GM20431 (cell line): ENCODE data around the gene SLC18A3.

ENCODE experiments used
- in situ Hi-C: fragments of 300-500 bp; cut with MseI, MboI; formaldehyde crosslinking; loops from one replicate; pipeline ENCODE4 v1.15.0; 2020; ENCODE audit warnings: low sequenced_read_pairs; ENCODE audit not compliant: unreplicated experiment

SLC18A3 gene

DNA sequence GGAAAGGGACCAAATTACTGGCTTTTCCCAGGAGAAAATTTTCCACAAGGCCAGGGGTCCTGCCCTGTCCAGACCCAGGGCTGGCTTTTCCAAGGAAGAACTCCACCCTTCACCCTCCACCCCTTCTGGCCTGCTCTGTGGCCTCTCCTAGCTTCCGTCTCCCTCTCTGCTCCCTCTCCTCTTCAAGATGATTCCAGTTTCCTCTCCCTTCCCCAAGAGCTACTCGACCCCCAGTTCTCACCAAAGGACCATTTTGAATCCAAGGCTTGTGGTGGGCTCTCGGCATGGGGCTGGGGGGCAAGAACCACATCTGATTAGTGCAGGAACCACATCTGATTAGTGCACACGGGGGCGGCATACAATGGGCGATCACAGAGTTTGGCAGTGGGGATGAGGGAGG, 11.5 kb downstream of the SLC18A3 start:
- in situ Hi-C loops: no loop called here

DNA sequence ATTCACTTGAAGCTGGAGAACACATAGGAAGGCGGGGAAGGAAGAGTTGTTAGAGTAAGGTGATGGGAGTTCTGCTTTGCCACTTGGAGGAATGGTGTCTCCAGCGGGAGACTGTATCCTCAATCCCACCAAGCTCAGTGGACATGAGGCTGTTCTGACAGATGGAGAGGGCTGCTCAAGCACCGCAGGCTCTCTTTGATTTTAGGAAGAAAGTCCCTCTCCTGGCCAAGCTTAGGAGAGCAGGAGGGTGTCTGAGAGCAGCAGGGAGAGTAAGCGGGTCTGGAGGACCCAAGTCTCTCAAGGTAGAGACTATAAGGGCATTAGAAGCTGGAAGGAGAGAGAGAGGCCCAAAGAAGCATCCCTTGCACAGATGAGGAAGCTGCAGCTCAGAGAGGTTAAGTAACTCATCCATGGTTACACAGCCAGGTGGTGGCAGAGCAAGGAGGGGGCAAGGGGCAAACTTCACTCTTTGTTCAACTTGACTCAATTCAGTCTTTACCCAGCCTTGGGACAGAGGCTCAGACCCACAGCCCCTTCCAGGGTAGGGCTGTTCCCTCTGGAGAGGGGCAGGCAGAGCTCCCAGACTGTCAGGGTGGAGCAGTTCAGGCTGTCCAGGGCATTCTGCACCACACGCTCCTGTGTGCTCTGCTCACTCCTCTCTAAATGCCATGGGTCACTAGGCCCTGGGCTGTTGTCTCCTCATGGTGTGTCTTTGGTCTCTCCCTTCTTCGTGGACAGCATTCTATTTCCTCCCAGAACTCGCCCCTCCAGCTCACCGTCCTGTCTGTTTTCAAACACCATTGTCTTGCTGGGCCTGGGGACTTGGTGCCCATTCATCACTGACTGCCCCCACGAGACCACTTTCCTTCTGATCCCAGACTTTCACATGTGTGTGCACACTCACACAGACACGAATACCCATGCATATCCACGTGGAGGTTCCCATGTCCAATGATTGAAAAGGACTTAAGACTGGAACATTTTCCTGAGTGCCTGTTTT, 12.6 kb downstream of the SLC18A3 start:
- in situ Hi-C loops: no loop called here

- in situ Hi-C loops: no loop called here
Measured at GRCh38 chr10:49624629-49625028, 14.5 kb downstream of the SLC18A3 start.

- in situ Hi-C loops: no loop called here
Measured at GRCh38 chr10:49625411-49625810, 15.3 kb downstream of the SLC18A3 start.

GRCh38 chr10:49627038-49627437, 16.9 kb downstream of the SLC18A3 start:
- in situ Hi-C loops: no loop called here

DNA sequence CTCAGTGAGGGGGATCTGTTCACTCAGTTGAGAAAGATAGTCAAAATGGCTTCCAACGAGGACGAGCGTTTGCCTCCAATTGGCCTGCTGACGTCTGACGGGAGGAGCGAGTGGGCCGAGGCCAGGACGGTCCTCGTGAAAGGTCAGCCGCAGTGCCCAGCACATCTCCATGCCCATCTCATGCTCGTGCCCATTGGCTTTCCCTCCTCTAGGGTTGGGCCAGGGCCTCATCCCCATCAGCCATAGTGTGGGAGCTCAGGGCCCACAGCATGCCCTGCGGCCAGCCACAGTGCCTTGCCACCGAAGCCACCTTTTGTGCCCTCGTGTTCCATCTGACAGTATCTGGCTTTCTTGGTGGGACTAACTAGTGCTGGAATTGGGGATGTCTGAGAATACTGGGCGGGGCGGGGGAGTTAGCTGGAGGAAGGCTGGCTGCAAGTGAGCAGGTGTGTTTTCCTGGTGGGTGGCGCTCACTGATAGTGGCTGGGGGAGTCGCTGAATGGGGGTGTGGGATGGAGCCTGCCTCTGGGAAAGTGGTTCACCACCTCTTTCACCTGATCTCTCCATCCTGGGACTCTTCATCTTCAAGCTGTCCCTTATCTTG, 17.6 kb downstream of the SLC18A3 start:
- in situ Hi-C loops: no loop called here

DNA sequence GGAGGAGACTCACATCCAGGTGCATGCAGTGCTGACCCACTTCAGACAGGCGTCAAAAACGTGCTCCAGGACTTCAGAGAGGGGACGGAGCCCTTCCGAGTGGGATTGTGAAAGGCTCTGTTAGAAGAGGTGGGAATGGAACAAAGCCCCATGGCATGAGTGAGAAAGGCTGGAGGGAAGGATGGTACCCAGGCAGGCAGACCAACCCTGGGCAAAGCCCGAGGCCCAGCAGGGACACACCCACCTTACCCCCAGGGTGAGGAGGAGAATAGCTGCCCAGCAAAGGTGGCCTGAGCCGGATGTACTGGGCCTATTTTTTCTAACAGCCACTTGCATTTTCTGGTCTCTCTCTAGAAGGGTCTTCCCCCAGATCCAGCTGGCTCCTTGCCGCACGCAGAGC, 18.5 kb downstream of the SLC18A3 start:
- in situ Hi-C loops: no loop called here

- in situ Hi-C loops: no loop called here
Measured at GRCh38 chr10:49629431-49629881, 19.3 kb downstream of the SLC18A3 start.

- in situ Hi-C loops: no loop called here
Measured at GRCh38 chr10:49631975-49632374, 21.9 kb downstream of the SLC18A3 start.

GRCh38 chr10:49632406-49633317, 22.6 kb downstream of the SLC18A3 start:
- in situ Hi-C loops: no loop called here

DNA sequence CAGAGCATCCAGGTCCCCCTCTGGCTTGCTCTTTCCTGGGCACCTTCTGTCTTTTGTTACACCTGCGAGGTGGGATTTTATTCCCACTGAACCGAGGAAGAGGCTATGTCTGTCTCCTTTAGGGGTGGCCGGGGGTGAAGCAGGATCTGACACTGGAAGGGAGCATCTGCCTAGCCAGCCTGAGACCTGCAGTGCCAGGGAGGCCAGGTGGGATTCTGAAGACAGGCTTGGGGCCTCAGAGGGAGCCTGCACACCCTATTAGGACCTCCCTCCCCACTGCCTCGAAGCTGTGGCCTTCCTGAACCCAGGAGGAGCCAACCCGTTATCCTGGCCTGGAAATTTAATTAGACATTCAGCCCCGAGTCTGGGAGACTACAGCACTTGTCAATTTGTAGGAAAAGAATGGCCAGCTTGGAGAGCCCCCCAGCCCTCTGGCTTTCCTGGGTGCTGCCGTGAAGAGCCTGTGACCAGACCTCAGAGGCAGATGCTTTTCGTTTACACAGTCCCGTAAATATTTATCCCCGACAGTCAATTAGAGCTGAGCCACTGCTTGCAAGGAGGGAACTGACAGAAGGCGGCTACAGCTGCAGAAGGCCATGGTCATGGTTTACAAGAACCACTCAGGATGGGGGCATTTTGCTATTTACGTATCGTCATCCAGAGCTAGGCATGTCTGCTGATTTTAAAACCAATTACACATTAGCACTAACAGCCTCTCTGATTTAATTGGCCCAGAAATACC, 23.4 kb downstream of the SLC18A3 start:
- in situ Hi-C loops: no loop called here

- in situ Hi-C loops: no loop called here
Measured at GRCh38 chr10:49634069-49634660, 24.1 kb downstream of the SLC18A3 start.

DNA sequence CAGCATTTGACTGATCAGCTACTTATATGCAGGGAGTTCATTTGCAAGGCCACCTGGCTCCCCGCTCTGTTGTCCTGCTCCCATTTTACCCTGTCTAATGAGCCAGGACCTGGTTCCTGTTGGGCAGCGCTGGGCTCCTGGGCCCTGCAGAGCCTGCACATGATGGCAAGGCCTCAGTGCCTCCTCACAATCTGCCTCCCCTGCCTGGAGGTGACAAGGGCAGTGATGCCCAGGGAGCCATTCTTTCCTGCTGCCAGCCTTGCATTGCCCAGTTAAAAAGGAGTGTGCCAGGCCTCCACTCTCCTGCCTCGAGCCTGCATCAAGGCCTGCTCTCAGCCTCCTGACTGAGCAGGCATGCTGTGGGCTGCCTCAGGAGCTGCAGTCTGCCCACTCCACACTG, 32.2 kb downstream of the SLC18A3 start:
- in situ Hi-C loops: no loop called here

GRCh38 chr10:49643241-49644034, 33.3 kb downstream of the SLC18A3 start:
- in situ Hi-C loops: no loop called here

DNA sequence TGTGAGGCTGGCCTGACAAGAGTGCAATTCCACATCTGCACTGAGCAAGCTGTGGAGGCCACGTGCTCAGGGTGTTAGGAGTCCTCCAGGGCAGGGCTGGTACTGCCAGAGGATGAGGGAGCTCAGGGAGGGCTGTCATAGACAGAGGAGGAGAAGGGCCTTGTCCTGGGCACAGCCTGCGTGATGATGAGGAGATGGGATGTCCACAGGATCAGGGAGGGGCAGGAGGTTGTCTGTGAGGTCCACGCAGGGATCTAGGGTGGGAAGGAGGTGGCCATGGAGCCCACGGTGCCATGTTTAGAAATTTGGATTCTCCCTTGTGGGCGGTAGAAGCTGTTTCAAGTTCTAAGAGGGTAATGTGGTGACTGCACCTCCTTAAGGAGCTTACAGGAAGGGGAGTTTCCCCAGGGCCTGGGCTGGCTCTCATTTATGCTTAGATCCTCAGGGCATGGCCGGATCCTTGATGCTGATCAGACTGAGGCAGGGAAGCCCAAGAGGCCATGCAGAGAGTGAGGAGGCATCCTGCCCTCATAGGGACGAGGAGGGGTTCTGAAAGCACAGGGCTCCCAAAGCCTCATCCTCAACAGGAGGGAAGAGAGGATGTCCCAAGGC, 34.0 kb downstream of the SLC18A3 start:
- in situ Hi-C loops: no loop called here

- in situ Hi-C loops: no loop called here
Measured at GRCh38 chr10:49645417-49645816, 35.3 kb downstream of the SLC18A3 start.

DNA sequence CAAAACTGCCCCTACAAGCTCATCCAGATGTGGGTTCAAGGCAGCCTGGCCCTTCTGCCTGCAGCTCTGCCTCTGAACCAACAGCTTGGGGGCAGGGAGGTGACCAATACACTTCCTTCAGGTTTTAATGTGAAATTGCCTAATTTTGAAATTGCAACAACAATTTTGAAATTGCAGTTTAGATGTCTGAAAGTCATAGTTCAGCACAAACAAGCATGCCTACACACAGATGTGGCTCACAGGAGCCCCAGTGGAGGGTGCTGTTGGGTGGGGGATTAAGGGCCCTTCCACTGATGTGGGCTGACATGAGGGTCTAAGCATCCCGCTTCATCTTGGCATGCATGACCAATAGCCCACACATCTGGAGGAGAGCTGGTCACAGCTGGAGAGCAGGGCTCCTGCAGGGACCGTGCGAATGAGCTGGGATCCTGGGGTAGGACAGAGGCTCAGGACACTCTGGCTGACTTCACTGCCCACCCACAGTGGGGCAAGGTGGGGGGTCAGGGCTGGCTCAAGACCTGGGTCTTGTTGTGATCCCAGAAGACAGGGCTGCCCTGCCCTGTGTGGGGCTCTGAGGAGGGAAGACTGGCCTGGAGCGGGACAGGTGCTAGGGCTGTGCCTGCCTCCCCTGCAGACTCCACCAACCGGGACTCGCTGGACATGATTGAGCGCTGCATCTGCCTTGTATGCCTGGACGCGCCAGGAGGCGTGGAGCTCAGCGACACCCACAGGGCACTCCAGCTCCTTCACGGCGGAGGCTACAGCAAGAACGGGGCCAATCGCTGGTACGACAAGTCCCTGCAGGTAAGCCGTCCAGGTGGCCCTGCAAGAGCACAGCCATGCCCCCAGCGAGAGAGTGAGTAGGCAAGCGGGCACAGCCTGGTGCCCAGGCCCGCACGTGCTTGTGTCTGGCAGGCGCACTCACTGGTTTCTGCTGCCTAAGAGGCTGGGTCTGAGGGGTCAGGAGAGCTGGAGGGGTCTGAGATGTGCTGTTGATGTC, 36.1 kb downstream of the SLC18A3 start:
- in situ Hi-C loops: no loop called here
